Measurements from ENCODE around the gene FGF16.

FGF16 gene

DNA sequence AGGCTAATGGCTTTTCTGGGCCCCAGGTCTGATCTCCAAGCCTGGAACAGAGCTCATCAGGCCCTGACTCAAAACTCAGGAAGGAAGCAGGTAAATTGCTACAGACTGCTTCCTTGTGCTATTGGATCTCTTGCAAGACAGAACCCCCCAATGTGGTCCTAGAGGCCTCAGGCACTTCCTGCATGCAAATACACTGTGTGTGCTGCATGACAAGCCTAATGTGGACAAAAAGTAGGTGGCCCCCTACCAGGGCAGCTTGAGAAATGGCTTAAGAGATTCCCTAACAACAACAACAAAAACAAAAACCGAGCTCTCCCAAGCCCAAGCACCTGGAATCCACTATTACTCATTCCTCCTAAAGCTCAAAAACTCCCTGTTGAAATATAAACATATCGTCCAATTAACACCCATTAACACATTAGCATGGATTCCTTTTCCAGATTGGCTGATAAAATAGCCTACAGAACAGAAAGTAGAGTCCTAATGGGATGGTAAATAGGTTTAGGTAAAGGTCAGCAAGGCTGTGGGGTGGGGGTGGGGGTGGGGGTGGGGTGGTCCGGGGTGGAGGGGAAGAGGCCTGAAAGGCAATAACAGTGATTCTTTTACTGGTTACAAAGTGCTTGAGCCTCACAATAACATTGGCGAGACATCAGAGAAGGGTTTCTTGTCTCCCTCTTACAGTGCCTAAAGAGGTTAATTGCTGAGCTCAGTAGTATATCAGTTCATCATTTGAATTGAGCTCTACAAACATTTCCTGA, 24.1 kb upstream of the FGF16 start:
- ChIA-PET POLR2A (ENCODE audit: low non-redundant PET) (no interaction called here), CTCF (interaction anchor here (0.6 to 0.8 kb wide), 2 partner anchors 540 to 1365 kb away, joined by 3 to 5 read pairs; no protein-coding TSS in a partner anchor)
- no peak for DNase-seq (ENCODE audit: low spot score)
- no peak overlapping the region for H3K27ac ChIP-seq
- TF ChIP-seq, protein P1, sequence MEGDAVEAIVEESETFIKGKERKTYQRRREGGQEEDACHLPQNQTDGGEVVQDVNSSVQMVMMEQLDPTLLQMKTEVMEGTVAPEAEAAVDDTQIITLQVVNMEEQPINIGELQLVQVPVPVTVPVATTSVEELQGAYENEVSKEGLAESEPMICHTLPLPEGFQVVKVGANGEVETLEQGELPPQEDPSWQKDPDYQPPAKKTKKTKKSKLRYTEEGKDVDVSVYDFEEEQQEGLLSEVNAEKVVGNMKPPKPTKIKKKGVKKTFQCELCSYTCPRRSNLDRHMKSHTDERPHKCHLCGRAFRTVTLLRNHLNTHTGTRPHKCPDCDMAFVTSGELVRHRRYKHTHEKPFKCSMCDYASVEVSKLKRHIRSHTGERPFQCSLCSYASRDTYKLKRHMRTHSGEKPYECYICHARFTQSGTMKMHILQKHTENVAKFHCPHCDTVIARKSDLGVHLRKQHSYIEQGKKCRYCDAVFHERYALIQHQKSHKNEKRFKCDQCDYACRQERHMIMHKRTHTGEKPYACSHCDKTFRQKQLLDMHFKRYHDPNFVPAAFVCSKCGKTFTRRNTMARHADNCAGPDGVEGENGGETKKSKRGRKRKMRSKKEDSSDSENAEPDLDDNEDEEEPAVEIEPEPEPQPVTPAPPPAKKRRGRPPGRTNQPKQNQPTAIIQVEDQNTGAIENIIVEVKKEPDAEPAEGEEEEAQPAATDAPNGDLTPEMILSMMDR (conservative IDR thresholded peaks at IDR 0.05; ENCODE audit: low read depth) = no peak

DNA sequence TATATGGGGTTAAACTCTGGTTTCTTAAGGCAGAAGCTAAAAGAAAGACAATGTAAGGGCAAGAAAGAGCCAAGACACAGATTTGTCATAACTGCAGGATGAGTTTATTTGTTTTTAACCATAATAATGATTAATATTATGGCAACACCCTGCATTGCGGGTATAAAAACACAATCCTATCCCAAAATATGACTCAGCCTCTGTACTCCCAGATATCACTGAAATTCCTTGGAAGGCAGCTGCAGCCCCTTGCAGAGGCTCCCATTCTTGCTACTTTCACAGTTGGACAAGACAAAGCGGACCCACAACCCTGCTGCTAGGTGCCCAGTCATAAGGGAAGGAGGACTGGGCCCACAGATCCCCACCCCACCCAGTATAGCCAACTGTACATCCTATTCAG, 20.4 kb upstream of the FGF16 start:
- POLR2A ChIA-PET (ENCODE audit: low non-redundant PET) = no interaction called here
- CTCF ChIA-PET = interaction anchor here (0.6 kb wide), 1 partner anchor 515 kb away, joined by 3 read pairs; no protein-coding TSS in a partner anchor
- no peak overlapping the region for H3K27ac ChIP-seq

DNA sequence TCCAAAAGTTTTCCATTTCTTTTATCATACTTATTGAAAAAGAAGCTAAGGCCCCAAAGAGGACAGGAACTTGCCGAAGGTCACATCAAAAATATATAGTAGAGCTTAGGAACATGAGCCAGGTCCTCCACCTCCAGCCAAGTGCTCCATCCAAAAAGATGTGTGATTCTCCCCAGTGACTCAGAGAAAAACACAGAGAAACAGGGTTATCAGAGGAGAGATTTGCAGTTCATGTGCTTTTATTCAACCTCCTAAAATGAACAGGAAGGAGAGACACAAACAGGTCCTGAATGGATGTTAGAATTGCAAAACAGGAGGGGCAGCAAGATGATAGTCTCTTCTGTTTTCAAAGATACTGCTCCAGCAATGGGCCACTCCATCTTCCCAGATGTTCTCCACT, 19.6 kb upstream of the FGF16 start:
- H3K27ac ChIP-seq = no peak overlapping the region
- no peak for DNase-seq (ENCODE audit: low spot score)
- ChIA-PET POLR2A (ENCODE audit: low non-redundant PET) (no interaction called here), CTCF (no interaction called here)
- TF ChIP-seq, protein P1 (conservative IDR thresholded peaks at IDR 0.05; ENCODE audit: low read depth) = no peak

More for the DNA sequence above, 20.4 kb upstream of the FGF16 start:
- no peak for DNase-seq (ENCODE audit: low spot score)
- TF ChIP-seq, protein P1 (conservative IDR thresholded peaks at IDR 0.05; ENCODE audit: low read depth) = no peak

DNA sequence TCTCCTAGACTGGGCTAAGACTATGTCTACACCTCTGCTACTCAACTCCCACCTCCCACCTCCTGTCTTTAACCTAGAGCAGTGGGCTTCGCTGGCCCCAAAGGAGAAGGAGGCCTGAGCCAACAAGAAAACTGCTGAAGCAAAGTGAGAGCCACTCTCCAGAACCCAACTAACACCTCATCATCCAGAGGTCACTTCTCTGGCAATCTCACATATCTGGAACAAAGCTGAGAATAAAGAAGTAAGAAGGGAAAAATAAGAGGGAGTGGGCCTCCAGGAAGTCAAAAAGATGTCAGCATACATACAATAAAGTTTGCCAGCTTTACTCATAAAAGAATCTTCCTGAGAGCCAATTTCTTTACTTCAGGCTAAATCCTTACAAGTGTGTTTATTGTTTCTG, 18.6 kb upstream of the FGF16 start:
- ChIA-PET CTCF (no interaction called here), POLR2A (ENCODE audit: low non-redundant PET) (no interaction called here)
- TF ChIP-seq, protein P1 (conservative IDR thresholded peaks at IDR 0.05; ENCODE audit: low read depth) = no peak
- no peak overlapping the region for H3K27ac ChIP-seq
- DNase-seq (ENCODE audit: low spot score) = no peak

DNA sequence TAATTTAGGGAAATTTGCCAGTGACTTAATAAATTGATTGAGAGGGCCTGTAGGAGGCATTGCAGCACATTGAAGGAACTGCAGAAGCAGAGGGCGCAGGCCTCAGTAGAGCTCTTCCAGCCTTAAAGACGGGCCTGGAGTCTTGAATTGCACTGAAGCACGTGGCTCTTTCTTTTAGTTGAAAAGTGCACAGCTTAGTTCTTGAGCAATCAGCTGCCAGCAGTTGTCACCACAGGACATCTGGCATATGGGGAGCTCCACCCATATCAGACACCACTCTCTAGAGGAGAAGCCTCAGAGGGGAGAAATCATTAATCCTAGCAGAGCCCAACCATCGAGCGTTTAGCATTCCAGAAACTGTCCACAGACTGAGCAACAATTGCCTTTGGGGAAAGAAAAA, 16.0 kb upstream of the FGF16 start:
- ChIA-PET CTCF (no interaction called here), POLR2A (ENCODE audit: low non-redundant PET) (no interaction called here)
- H3K27ac ChIP-seq = no peak overlapping the region
- DNase-seq (ENCODE audit: low spot score) = no peak
- TF ChIP-seq, protein P1 (conservative IDR thresholded peaks at IDR 0.05; ENCODE audit: low read depth) = no peak

DNA sequence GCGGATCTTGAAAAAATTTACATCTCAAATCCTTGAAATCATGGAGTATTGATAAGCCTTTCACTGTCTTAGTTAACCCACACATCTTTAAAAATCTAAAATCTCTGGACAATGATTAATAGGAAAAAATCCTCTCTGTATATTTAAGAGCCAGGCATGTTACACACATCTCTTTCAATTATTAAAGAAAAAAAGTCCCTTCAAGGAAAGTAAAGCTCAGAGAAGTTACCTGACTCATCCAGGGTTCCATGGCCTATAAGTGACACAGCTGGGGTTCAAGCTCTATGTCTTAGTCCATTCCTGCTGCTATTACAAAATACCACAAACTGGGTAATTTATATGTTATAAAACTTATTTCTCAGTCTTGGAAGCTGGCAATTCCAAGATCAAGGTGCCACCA, 14.2 kb upstream of the FGF16 start:
- H3K27ac ChIP-seq = no peak overlapping the region
- TF ChIP-seq, protein P1 (conservative IDR thresholded peaks at IDR 0.05; ENCODE audit: low read depth) = no peak
- DNase-seq (ENCODE audit: low spot score) = no peak
- ChIA-PET CTCF (no interaction called here), POLR2A (ENCODE audit: low non-redundant PET) (no interaction called here)

Data from RWPE1 (cell line).